GM18519 (cell line): ENCODE measurements around the gene VLDLR.

Experiments used
- ATAC-seq: cut with Tn5 transposase; IDR thresholded peaks from one replicate; pipeline ENCODE4 v1.9.1; 2021; ENCODE audit warnings: mild to moderate bottlenecking, moderate library complexity; ENCODE audit not compliant: unreplicated experiment, low FRiP score

The VLDLR gene

DNA sequence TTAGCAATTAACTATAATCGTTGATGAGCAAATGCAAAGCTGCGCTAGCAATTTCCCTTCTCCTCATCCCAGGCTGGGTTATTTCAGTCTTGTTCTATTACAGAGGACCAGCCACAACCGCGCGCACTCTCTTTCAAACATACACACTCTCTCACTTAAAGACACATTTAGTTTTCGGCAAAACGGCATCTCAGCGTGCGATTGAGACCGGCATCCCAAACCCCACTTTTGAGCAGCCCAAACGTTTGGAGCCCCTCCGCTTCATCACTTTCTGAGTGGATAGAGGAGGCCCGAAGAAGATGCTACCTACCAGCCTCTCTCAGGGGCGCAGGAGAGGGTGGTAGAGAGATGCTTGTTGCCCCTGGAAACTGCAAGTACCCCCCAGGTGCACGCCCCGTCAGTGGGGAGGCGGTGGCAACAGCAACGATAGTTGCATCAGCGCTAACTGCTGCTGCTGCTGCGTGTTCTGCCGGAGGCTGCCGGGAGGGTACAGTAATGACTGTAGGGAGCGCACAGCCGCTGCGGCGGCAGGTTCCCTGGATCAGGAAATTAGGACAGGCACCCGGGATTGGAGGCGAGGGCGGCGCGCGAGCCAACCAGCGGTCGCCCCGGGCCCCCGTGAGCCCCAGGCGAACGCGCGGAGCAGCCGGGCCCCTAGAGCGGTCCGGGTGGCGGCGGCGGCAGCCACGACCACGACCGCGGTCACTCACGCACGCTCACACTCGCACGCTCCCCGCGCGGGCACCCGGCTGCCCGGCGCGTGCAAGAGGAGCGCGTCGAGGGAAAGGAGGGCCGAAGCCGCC is 467 bp upstream of the VLDLR start:
- ATAC-seq: no peak

DNA sequence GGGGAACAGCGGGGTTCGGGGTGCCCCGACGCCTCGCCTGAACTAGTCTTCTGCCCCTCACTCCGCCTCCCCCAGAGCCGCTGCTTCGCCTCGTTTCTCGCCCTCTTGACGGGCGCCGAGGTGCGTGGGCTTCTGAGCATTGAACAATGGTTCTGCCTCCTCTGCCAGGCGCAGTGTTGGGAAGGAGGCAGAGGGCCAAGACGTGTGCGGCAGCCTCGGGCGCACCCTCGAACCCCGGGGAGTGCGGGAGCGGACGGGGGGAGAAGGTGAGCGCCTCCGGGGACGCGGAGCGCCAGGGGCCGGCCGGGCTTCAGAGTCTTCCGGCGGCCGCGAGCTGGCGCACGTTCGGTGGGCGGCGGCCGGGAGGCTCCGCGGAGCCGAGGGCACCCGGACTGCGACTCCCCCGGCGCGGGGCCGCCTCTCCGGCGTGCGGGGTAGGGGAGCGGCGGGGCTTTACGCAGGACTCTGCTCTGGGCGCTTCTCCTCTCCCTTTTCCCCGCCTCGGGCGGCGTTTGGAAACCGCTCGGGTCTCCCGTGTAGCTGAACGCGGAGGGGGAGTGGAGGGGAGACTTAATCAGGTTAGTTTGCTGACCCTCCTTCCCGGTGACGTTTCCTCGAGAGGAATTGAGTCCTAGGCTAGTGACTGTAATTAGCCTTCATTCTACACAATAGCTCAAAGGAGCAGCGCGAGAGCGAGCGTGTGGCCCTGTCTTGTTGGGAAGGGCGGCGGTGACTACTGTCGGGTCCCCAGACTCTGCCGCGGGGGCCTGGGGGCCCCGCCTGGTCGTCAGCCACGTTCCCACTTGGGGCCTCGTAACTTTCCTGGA is 1.1 kb downstream of the VLDLR start:
- peak; percentile 34 for ATAC-seq

DNA sequence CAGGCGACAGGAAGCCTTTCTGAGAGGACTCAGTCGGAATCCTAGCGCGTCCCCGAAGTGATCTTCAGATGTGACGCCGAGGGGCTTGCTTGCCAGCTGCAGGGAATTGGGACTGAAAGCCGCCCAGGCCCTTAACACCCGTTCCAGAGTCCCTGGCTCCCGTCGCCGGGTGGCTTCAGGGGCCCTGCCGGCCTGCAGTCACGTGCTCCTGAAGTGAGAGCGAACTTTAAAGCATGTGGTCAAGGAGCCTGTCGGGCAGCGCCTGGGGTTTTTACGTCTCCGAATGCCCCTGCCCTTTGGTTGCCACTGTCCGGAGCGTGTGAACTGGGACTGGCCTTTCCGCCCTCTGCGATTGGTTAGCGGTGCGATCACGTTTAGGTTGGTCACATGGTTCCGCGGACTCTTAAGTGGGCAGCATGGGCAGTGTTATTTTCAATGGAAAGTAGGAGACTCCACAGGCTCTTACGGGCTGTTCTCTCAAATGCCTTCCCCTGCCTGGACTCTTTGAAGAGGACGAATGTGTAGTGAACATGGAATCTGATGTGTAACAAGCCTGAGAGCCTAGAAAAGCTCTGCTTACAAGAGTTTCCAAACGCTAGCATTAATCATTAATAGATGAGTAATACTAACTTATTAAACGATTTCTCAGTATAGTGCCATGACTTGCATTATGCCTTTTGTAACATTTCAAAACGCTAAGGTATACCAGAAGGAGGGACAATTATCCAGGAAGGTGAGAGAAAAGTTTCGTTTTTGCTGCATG is 1.9 kb downstream of the VLDLR start:
- no peak for ATAC-seq

DNA sequence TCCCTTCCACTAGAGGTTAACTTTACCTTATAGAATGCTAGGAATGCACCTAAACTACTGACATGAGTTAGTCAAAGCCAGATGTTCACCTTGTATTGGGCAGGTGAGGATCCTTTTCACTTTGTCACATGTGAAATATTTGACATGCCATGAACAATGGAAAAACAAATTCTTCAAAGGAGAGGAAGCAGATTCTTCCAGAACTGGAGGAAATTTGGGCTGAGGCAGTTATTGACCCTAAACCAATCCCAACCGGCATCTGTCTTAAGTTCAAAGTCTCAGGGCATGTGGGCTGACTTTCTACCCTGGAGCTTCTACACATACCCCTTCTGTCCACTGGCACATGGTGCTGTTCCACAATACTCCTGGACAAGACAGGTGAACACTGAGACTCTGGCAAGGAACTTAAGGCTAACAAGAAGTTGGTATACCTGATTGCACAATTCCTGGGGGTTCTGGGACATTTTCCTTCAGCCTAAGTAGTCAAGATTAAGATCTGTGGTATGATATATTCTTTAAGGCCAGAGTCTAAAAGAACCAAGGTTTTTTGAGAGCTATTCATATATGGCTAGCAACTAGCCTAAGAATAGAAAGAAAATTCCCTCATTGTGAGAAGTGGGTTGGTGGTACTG is 2.6 kb downstream of the VLDLR start:
- ATAC-seq: no peak

DNA sequence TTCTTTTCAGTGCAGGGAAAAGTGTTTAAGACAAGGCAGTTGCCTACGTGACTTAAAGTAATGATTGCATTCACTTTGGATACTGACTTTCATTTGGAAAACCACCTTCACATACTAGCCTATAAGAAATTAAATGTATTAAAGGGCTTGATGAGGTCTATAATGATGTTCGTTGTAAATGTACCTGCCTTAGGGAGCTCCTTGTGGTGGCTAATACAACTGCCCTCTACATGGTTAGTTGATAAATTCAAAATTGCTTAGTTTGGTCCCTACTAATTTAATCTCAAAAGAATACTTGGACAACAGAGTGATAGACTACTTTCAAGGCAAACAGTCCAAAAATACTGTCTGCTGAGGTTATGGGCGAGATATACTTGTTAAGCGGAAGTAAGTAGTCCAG is 3.8 kb downstream of the VLDLR start:
- ATAC-seq: no peak

DNA sequence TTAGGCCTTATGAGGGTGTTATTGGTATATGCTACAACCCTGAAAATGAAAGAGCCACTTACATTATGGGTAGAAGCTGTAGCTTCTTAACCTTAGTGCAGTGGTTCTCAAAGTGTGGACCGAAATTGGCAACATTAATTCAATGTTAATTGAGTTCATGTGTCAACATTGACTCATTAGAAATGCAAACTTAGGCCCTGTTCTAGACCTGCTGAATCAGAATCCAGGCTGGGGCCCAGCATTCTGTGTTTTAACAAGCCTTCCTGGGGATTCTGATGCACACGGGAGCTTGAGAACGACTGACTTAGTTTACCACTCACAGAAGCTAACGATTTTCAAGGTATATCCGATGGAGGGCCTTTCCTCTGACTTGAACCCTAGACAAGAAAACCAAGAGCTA is 7.3 kb downstream of the VLDLR start:
- no peak for ATAC-seq

DNA sequence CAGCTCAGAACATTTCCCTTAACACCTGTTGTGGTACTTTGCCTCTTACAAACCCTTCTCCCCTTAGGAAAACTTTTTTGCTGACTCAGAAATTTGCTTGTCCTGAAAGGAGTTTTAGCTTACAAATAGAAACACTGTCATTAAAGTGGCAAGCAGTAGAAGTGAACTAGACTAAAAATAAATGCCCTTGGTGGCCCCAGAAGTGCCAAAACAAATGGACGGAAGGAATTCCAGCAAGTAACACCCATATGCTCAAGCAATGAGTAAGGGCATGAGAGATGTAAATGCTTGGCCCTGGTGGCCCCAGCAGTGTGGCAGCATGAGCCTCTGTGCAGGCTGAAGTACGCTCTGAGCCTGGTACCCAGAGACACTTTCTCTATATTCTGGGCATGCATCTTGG is 8.6 kb downstream of the VLDLR start:
- no peak for ATAC-seq

DNA sequence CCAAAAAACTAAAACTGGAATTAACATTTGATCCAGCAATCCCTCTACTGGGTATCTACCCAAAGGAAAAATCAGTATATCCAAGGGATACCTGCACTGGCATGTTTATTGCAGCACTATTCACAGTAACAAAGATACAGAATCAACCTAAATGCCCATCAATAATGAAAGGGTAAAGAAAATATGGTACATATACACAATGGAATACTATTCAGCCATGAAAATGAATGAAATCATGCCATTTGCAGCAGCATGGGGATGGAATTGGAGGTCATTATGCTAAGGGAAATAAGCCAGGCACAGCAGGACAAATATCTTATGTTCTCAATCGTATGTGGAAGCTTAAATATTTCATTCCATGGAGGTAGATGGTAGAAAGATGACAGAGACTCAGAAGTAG is 9.7 kb downstream of the VLDLR start:
- ATAC-seq: no peak

DNA sequence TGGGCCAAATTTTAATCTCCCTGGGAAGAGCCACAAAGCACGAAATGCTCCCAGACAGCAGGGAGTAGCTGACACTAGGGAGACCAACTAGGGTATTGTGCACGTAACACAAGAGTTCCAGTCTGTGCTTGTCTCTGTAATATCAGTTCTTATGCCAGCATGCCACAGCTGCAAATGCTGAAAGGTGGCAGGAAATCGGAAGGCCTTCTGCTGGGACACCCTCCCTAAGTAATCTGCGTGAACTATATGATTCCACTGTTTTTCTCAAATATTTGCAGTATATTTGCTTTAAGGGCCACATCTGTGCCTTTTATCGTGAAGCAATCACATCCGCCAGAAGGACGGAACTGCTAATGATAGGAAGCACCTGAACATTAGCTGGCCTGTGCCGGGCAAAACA is 12.6 kb downstream of the VLDLR start:
- ATAC-seq: no peak

DNA sequence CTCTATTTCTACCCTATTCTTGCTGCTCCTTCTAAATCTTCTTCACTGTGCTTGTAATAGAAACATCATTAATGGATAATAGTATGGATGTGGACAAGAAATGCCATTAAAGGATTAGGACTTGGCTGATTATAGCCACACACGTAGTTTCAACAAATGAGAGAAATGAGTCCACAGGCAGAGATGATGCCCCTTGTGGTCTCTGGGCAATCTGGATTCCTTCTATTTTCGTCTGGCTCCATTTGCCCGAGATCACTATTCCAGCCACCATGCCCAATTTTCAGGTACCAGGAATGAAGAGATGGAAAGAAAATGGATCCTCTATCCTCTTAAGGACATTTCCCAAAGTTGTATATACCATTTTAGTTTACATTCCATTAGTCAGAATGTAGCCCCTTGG is 13.2 kb downstream of the VLDLR start:
- no peak for ATAC-seq

DNA sequence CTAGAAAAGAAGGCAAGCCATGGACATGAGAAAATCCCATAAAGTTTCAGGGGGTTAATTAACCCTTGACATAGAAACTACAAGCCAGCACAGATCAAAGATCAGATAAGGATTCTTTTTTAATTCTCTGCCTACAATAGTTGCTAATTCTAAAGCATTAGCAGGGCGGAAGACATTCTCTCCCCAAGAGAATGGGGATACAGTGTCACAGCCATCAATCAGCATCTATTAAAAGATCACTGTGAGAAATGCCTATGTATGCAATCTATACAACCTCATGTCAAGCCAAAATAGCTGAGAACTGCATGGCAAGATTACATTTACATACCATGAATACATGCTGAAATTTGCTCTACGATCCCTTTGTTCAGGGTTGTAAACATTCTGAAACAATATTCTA is 14.3 kb downstream of the VLDLR start:
- no peak for ATAC-seq

DNA sequence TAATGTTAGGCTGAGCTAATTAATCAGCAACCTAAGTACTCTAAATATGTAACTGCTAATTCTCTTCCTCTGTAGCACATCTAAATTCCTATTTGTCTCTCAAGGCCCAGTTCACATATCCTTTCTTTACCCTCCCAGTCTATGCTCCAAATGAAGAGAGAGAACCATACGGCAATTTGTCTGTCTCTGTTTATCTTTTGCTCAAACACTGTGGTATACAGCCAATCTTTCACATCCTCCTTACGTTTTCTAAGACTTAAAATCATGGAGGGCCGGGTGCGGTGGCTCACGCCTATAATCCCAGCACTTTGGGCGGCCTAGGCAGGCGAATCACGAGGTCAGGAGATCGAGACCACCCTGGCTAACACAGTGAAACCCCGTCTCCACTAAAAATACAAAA is 15.8 kb downstream of the VLDLR start:
- no peak for ATAC-seq

DNA sequence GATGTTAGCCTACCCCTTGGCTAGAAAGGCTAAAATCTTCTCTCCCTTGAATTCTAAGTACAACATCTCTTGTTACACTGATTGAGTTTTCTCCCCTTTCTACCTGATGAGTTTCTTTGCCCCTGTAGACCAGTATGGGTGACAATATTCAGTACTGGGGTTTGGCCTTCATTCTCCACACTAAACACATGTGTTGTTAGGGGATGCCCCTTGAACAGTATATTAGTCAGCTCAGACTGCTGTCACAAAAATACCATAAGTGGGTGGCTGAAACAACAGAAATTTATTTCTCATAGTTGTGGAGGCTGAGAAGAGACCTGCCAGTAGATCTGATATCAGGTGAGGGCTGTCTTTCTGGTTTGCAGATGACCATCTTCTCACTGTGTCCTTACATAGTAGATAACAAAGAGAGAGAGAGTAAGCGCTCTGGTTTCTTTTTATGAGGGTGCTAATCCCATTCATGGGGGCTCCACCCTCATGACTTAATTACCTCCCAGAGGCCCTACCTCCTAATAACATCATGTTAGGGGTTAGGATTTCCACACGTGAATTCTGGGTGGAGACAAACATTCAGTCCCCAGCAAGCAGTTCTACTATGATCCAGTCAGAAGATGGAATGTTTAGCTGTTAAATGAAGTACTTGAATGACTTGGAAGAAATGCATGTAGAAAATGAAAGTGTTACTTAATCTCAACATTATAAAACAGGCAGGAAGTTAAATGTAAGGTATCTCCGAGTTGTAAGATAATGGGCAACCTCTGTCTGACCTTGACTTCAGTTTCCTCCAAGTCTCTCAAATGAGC is 17.5 kb downstream of the VLDLR start:
- ATAC-seq: peak; percentile 92

DNA sequence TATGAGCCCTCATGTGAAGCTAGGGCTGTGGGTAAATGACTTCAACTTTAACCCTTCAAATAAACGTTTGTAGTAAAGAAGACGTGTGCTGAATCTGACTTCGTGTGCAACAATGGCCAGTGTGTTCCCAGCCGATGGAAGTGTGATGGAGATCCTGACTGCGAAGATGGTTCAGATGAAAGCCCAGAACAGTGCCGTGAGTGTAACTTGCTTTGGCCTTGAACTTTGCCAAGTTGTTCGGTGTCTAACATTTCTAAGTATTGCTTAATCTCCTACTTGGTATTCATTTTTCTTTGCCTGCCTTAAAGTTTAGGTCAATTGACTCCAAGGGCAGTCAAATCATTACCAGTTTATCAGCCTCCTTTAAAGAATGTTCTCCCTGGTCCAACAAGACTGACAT is 18.2 kb downstream of the VLDLR start:
- ATAC-seq: no peak

DNA sequence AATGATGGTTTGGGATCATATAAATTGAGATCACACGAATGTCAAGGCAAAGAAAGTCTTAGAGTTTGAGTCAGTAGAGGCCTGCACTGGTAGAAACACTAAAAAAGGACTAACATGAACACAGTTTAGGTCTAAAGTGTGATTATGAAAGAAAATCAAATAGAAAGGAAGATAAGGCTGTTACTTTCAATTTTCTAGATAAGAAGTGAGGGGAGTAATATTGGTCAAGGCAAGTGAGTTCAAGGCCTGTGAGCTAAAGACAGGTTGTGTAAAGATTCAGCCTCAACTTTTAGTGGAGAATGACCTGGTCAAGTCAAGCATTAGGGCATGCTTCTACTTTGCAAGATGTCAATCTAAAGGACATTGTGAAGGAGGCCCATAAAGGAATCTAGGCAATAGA is 19.0 kb downstream of the VLDLR start:
- no peak for ATAC-seq

DNA sequence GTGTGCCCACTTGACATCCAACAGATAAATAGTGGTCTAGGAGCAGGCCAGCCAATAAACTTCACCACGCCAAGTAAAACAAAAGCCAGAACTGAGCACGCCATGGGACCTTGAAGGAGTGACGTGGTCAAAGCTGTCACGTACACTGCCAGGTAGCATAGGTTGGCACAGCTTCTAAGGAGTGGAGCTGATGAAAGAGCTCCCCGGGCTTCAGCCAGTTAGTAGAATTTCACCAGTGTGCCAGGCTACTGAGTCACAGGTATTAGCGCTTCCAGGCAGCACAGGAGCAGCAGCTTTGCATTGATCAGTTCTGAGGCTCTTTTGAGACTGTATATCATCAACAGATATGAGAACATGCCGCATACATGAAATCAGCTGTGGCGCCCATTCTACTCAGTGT is 19.4 kb downstream of the VLDLR start:
- ATAC-seq: no peak

DNA sequence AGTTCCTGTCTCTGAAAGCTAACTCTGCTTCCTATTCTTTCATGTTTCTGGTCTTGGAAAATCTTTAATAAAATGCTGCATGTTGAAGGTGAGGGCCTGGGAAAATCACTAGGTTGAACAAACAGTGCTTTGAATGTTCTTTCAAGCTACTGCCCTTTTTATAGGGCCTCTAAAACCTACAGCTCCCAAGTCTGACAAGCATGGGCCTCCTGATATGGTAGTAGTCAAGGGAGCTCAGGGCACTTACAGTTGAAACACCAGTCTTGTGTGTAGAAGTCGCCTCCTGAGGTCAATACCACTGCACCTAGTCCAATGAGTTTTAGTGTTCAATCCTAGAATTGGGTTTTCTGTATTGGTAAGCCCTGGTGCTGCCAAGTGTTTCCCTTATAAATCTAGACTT is 20.5 kb downstream of the VLDLR start:
- no peak for ATAC-seq

DNA sequence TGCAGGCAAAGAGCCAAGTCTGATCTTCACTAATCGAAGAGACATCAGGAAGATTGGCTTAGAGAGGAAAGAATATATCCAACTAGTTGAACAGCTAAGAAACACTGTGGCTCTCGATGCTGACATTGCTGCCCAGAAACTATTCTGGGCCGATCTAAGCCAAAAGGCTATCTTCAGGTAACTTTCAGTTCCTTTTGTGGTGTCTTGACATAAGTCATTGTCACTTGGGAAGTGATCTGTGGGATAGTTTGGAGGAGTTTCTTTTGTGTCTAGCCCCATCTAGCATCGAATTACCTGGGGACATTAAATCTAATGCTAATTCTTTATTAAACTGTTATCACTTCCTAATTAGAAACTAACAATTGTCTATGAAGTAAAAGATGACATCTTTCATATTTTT is 24.0 kb downstream of the VLDLR start:
- ATAC-seq: peak; percentile 81

DNA sequence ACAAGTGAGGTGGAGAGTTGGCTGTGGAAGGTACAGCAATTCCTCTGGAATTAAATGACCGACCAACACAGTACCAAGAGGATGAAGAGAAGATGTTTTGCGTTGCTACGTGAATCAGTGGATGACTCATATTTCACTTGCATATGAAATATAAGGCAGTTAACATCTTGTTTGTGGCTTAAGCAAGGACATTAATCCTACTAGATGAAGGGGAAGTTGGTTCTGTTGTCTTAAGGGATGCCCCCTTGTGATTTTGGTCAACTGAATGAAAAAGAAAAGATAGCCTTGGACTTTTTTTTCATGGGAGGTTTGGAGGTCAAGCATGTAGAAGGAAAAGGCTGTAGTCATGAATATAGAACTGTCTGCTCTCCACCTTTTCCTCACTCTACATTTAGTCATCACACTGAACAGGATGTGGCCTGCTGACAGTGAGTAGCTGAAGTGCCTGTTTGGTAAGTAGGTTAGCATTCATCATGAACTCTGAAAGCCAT is 33.9 kb downstream of the VLDLR start:
- peak; percentile 57 for ATAC-seq

DNA sequence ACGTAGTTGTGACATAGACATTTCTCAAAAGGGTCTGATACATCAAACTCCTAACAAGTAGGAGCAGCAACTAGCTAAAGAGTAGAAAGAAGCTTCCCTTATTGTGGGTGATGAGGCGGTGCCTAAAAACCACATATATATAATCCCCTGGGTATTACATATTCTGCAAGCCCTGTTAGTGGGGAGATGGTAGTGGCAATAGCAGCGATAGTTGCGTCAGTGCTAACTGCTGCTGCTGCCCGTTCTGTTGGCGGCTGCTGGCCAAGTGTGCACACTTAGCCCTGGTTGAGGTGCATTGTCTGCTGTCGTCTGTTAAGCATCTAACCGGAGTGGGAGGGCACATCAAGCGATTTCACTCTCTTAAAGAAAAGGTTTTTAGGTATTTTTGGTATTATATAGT is 35.8 kb downstream of the VLDLR start:
- ATAC-seq: no peak
